ENCODE results near the gene TTI1.

Gene TTI1

DNA sequence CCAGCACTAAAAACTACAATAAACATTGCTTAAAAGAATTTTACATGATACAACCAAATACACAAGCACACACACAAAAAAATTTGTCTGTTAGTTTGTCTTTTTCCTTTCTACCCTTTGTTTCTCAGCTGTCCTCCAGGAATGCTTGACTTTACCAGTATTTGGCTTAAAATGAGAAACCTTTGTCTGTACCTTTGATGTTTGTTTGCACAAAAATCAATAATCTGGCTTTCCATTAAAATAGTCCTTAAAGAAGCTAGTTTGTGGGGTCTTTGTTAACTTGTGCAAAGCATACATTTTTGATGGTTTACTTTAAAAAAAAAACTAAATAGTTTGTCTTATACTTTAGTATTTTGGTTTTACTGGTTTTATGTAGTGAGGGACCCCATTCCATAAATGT lies 49.6 kb upstream of the TTI1 start:
- peaks cover 3 to 81% of the 10 kb centered on the region in 2 experiments; a peak in 2 of 3 replicates for H3K36me3 ChIP-seq (ENCODE audit: control insufficient read depth in 2 of 2, insufficient read depth in 1 of 2, low read length in 2 of 2)
- ChIA-PET CTCF (interaction anchor here (1.5 to 2.0 kb wide), 2 partner anchors 9 to 139 kb away, joined by 6 to 10 read pairs; no protein-coding TSS in a partner anchor), POLR2A (no interaction called here)
- no peak overlapping the region for H3K27ac ChIP-seq (ENCODE audit: extremely low read depth, low read depth, low read length)
- H3K9me3 ChIP-seq (ENCODE audit: control insufficient read depth, insufficient read depth, low read depth, low read length), result no peaks in the 10 kb centered on the region
- H3K4me3 ChIP-seq (ENCODE audit: low read depth, low read length), result no peak overlapping the region
- H3K4me1 ChIP-seq (ENCODE audit: control insufficient read depth, insufficient read depth, low read length), result peaks cover 8% of the 10 kb centered on the region
- no peak for TF ChIP-seq ZNF548 (tag by site-specific recombination; IDR thresholded peaks at IDR 0.05)

DNA sequence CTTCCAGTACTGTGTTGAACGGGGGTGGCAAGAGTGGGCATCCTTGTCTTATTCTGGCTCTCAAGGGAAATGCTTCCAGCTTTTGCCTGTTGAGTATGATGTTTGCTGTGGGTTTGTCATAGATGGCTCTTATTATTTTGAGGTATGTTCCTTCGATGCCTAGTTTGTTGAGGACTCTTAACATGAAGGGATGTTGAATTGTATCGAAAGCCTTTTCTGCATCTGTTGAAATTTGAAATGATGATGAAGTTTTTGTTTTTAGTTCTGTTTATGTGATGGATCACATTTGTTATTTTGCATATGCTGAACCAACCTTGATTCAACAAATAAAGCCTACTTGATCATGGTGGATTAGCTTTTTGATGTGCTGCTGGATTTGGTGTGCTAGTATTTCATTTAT lies 48.3 kb upstream of the TTI1 start:
- Histone ChIP-seq H3K4me1 (ENCODE audit: control insufficient read depth, insufficient read depth, low read length) (peaks cover 8% of the 10 kb centered on the region), H3K4me3 (ENCODE audit: low read depth, low read length) (no peak overlapping the region), H3K36me3 (ENCODE audit: control insufficient read depth in 2 of 2, insufficient read depth in 1 of 2, low read length in 2 of 2) (peaks cover 7 to 79% of the 10 kb centered on the region in 2 experiments; a peak in 2 of 3 replicates), H3K9me3 (ENCODE audit: control insufficient read depth, insufficient read depth, low read depth, low read length) (no peaks in the 10 kb centered on the region), H3K27ac (ENCODE audit: extremely low read depth, low read depth, low read length) (no peak overlapping the region)
- TF ChIP-seq MYNN (tag by site-specific recombination; IDR thresholded peaks at IDR 0.05; ENCODE audit: borderline replicate concordance) (0 out of 2 replicates have a peak, but pooled peaks have one; percentile 31), ZNF302 (tag by site-specific recombination; IDR thresholded peaks at IDR 0.05; ENCODE audit: low read depth) (no peak), ZEB2 (tag by site-specific recombination; IDR thresholded peaks at IDR 0.05) (no peak), ZNF585B (tag by site-specific recombination; IDR thresholded peaks at IDR 0.05) (no peak)
- ChIA-PET CTCF (interaction anchor here (1.2 to 2.0 kb wide), 2 partner anchors 8 to 24 kb away, joined by 5 to 10 read pairs; no protein-coding TSS in a partner anchor), POLR2A (no interaction called here)

DNA sequence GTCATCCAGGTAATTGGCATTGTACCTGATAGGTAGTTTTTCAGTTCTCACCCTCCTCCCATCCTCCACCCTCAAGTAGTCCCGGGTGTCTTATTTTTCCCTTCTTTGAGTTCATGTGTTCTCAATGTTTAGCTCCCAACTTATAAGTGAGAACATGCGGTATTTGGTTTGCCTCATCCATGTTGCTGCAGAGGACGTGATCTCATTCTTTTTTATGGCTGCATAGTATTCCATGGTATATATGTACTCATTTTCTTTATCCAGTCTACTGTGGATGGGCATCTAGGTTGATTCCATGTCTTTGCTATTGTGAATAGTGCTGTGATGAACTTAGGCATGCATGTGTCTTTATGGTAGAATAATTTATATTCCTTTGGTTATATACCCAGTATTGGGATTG lies 46.1 kb upstream of the TTI1 start:
- TF ChIP-seq ZNF146 (tag by site-specific recombination; IDR thresholded peaks at IDR 0.05), result peak; percentile 93
- TF ChIP-seq, protein P1, sequence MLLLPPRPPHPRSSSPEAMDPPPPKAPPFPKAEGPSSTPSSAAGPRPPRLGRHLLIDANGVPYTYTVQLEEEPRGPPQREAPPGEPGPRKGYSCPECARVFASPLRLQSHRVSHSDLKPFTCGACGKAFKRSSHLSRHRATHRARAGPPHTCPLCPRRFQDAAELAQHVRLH (tag by site-specific recombination; IDR thresholded peaks at IDR 0.05), result peak; percentile 60; the same call in 1 of the 2 replicates
- no peak for TF ChIP-seq ZNF19 (tag by site-specific recombination; IDR thresholded peaks at IDR 0.05; ENCODE audit: low read depth)
- POLR2A ChIA-PET, result no interaction called here
- peaks cover 7 to 69% of the 10 kb centered on the region in 2 experiments; a peak in 2 of 3 replicates for H3K36me3 ChIP-seq (ENCODE audit: control insufficient read depth in 2 of 2, insufficient read depth in 1 of 2, low read length in 2 of 2)

GRCh38 chr20:38078084-38078483 lies 44.8 kb upstream of the TTI1 start:
- TF ChIP-seq ZIC2 (tag by site-specific recombination; IDR thresholded peaks at IDR 0.05) (peak; percentile 36; the same call in 1 of the 2 replicates), SP3 (tag by site-specific recombination; IDR thresholded peaks at IDR 0.05) (no peak)
- Histone ChIP-seq H3K4me1 (ENCODE audit: control insufficient read depth, insufficient read depth, low read length) (peaks cover 7% of the 10 kb centered on the region; the same call in 1 of the 2 replicates), H3K27ac (ENCODE audit: extremely low read depth, low read depth, low read length) (no peak overlapping the region), H3K9me3 (ENCODE audit: control insufficient read depth, insufficient read depth, low read depth, low read length) (no peaks in the 10 kb centered on the region), H3K4me3 (ENCODE audit: low read depth, low read length) (no peak overlapping the region), H3K36me3 (ENCODE audit: control insufficient read depth in 2 of 2, insufficient read depth in 1 of 2, low read length in 2 of 2) (peaks cover 7 to 71% of the 10 kb centered on the region in 2 experiments; a peak in 2 of 3 replicates)
- POLR2A ChIA-PET, result interaction anchor here (0.6 kb wide), 1 partner anchor 40 kb away, joined by 3 read pairs; no protein-coding TSS in a partner anchor
- CTCF ChIA-PET, result interaction anchor here (0.7 to 2.7 kb wide), 6 partner anchors 14 to 144 kb away, joined by 3 to 17 read pairs (median 3); no protein-coding TSS in a partner anchor

More for the DNA sequence above, 46.1 kb upstream of the TTI1 start:
- Histone ChIP-seq H3K4me1 (ENCODE audit: control insufficient read depth, insufficient read depth, low read length) (peaks cover 15% of the 10 kb centered on the region), H3K9me3 (ENCODE audit: control insufficient read depth, insufficient read depth, low read depth, low read length) (no peaks in the 10 kb centered on the region), H3K27ac (ENCODE audit: extremely low read depth, low read depth, low read length) (no peak overlapping the region), H3K4me3 (ENCODE audit: low read depth, low read length) (no peak overlapping the region)
- CTCF ChIA-PET, result interaction anchor here (1.2 to 2.7 kb wide), 2 partner anchors 22 to 142 kb away, joined by 6 to 17 read pairs; no protein-coding TSS in a partner anchor

GRCh38 chr20:38076548-38076947 lies 43.3 kb upstream of the TTI1 start:
- Histone ChIP-seq H3K36me3 (ENCODE audit: control insufficient read depth in 2 of 2, insufficient read depth in 1 of 2, low read length in 2 of 2) (peaks cover 10 to 83% of the 10 kb centered on the region in 2 experiments; a peak in 2 of 3 replicates), H3K4me3 (ENCODE audit: low read depth, low read length) (no peak overlapping the region), H3K27ac (ENCODE audit: extremely low read depth, low read depth, low read length) (no peak overlapping the region), H3K4me1 (ENCODE audit: control insufficient read depth, insufficient read depth, low read length) (peaks cover 7% of the 10 kb centered on the region; the same call in 1 of the 2 replicates), H3K9me3 (ENCODE audit: control insufficient read depth, insufficient read depth, low read depth, low read length) (no peaks in the 10 kb centered on the region)
- TF ChIP-seq HOXD13 (CRISPR knock-in tag; IDR thresholded peaks at IDR 0.05; ENCODE audit: borderline replicate concordance) (no peak), ZBTB8A (tag by site-specific recombination; IDR thresholded peaks at IDR 0.05) (no peak), ZNF548 (tag by site-specific recombination; IDR thresholded peaks at IDR 0.05) (no peak), ZNF530 (tag by site-specific recombination; IDR thresholded peaks at IDR 0.05; ENCODE audit: low read depth) (no peak), ZNF146 (tag by site-specific recombination; IDR thresholded peaks at IDR 0.05) (no peak), ZNF704 (tag by site-specific recombination; IDR thresholded peaks at IDR 0.05) (no peak), ZNF777 (tag by site-specific recombination; IDR thresholded peaks at IDR 0.05; ENCODE audit: borderline replicate concordance) (no peak), ZNF24 (tag by site-specific recombination; IDR thresholded peaks at IDR 0.05) (no peak), ZXDB (tag by site-specific recombination; IDR thresholded peaks at IDR 0.05) (no peak), KLF8 (tag by site-specific recombination; IDR thresholded peaks at IDR 0.05) (no peak), KLF1 (tag by site-specific recombination; IDR thresholded peaks at IDR 0.05) (no peak), ZNF658 (tag by site-specific recombination; IDR thresholded peaks at IDR 0.05) (no peak), ZBTB17 (tag by site-specific recombination; IDR thresholded peaks at IDR 0.05) (no peak)
- ChIA-PET POLR2A (interaction anchor here (0.6 kb wide), 1 partner anchor 144 kb away, joined by 4 read pairs; no protein-coding TSS in a partner anchor), CTCF (interaction anchor here (3.8 to 5.3 kb wide), 2 partner anchors 91 to 145 kb away, joined by 30 to 61 read pairs; no protein-coding TSS in a partner anchor)

Measured in HEK293 (cell line).